ENCODE results near the gene MIOX.

MIOX gene

DNA sequence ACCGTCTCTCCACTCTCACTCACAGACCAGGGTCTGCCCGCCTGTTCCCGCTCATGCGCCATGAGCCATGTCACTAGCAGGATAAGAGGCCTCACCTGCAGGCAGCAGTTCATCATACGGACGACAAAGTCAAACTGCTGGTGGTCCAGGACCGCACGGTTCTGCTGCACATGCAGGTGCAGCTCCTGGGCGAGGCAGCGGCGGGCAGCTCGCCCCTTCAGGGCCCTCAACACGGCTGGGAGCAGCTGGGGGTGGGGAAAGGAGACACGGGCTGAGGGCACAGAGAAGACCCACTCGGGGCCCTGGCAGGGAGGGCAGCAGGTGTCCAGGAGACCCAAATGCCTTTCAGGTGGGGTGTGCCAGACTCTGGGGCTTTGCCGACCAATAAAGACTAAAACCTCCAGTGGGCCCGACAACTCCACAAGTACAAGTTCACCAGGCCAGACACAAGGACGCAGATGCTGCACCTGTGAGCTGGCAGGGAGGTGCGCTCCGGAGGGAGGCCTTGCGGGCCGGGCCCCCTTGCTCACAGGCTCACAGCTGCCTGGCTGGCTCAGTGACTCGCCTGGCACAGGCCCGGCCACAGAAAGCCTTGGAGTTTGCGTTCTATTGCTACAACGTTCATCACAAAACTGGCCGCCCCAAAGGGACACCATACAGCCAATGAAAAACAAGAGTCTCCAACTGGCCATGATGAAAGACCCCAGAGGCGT is 23.3 kb upstream of the MIOX start:
- H3K36me3 Mint-ChIP-seq (ENCODE audit: low read depth), result peaks cover 35% of the 10 kb centered on the region
- H3K9me3 Mint-ChIP-seq, result no peaks in the 10 kb centered on the region
- no peak overlapping the region for H3K4me3 Mint-ChIP-seq
- no peaks in the 10 kb centered on the region for H3K27me3 Mint-ChIP-seq (ENCODE audit: low read depth)
- peaks cover 3% of the 10 kb centered on the region for H3K4me1 Mint-ChIP-seq (ENCODE audit: low read depth)
- H3K27ac Mint-ChIP-seq, result no peak overlapping the region

DNA sequence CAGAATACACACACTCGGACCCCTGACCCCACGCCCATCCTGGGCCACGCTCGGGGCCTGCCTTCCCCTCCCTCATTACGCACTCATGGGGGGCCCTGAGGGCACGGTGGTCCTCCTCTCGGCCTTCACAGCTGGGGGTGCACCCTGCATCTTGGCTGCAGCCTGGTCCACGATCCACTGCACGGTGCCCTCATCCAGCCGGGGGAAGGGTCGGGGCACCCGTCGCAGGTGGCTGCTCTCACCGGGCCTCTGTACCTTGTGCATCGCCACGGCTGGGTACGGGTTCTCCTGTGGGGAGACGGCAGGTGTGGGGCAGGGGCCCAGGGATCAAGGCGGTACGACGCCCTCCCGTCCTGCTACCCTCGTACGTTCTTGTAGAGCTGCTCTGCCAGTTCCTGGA is 22.2 kb upstream of the MIOX start:
- Mint-ChIP-seq H3K4me1 (ENCODE audit: low read depth) (peaks cover 11% of the 10 kb centered on the region), H3K36me3 (ENCODE audit: low read depth) (peaks cover 35% of the 10 kb centered on the region), H3K4me3 (no peak overlapping the region), H3K27ac (no peak overlapping the region), H3K27me3 (ENCODE audit: low read depth) (no peaks in the 10 kb centered on the region), H3K9me3 (no peaks in the 10 kb centered on the region)

GRCh38 chr22:50465066-50465930 is 21.4 kb upstream of the MIOX start:
- Mint-ChIP-seq H3K36me3 (ENCODE audit: low read depth) (peaks cover 33% of the 10 kb centered on the region), H3K4me3 (no peak overlapping the region), H3K9me3 (no peaks in the 10 kb centered on the region), H3K27ac (no peak overlapping the region), H3K4me1 (ENCODE audit: low read depth) (peaks cover 15% of the 10 kb centered on the region), H3K27me3 (ENCODE audit: low read depth) (no peaks in the 10 kb centered on the region)

GRCh38 chr22:50467341-50467740 is 19.3 kb upstream of the MIOX start:
- H3K27ac Mint-ChIP-seq, result no peak overlapping the region
- H3K9me3 Mint-ChIP-seq, result no peaks in the 10 kb centered on the region
- H3K36me3 Mint-ChIP-seq (ENCODE audit: low read depth), result peaks cover 26% of the 10 kb centered on the region
- no peaks in the 10 kb centered on the region for H3K27me3 Mint-ChIP-seq (ENCODE audit: low read depth)
- peaks cover 31% of the 10 kb centered on the region for H3K4me1 Mint-ChIP-seq (ENCODE audit: low read depth)
- no peak overlapping the region for H3K4me3 Mint-ChIP-seq

- Mint-ChIP-seq H3K27me3 (ENCODE audit: low read depth) (no peaks in the 10 kb centered on the region), H3K36me3 (ENCODE audit: low read depth) (peaks cover 26% of the 10 kb centered on the region), H3K4me3 (no peak overlapping the region), H3K27ac (peak overlapping the region; percentile 86), H3K9me3 (no peaks in the 10 kb centered on the region), H3K4me1 (ENCODE audit: low read depth) (peaks cover 35% of the 10 kb centered on the region)
These were observed 18.8 kb upstream of the MIOX start for GRCh38 chr22:50467773-50468440.

DNA sequence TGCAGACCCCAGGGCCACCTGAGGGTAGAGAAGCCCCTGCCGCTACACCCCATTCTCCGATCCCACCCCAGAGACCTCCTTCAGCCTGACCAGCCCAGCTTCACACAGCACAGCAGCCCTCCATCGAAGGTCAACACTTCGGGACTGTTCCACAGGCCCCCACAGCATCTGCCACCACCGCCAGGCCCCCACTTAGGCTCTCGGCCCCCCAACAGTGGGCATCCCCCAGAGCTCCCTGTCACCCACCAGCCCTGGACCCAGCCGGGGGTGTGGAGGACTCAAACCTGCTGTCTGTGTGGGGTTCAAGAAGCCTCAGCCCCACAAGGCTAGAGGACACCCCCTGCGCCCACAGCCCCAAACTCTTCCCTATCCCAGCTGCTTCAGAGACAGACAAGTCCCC is 18.0 kb upstream of the MIOX start:
- Mint-ChIP-seq H3K27me3 (ENCODE audit: low read depth) (no peaks in the 10 kb centered on the region), H3K36me3 (ENCODE audit: low read depth) (peaks cover 25% of the 10 kb centered on the region), H3K4me3 (peak overlapping the region; percentile 68)

GRCh38 chr22:50469377-50470305 is 17.0 kb upstream of the MIOX start:
- Mint-ChIP-seq H3K27ac (peak overlapping the region; percentile 86), H3K4me3 (peak overlapping the region; percentile 68), H3K36me3 (ENCODE audit: low read depth) (peaks cover 23% of the 10 kb centered on the region), H3K4me1 (ENCODE audit: low read depth) (peaks cover 46% of the 10 kb centered on the region), H3K9me3 (no peaks in the 10 kb centered on the region), H3K27me3 (ENCODE audit: low read depth) (no peaks in the 10 kb centered on the region)

More for the DNA sequence above, 18.0 kb upstream of the MIOX start:
- Mint-ChIP-seq H3K27ac (peak overlapping the region; percentile 86), H3K9me3 (no peaks in the 10 kb centered on the region), H3K4me1 (ENCODE audit: low read depth) (peaks cover 41% of the 10 kb centered on the region)

GRCh38 chr22:50470491-50470890 is 16.2 kb upstream of the MIOX start:
- Mint-ChIP-seq H3K4me1 (ENCODE audit: low read depth) (peaks cover 50% of the 10 kb centered on the region), H3K9me3 (no peaks in the 10 kb centered on the region), H3K36me3 (ENCODE audit: low read depth) (peaks cover 23% of the 10 kb centered on the region), H3K27me3 (ENCODE audit: low read depth) (no peaks in the 10 kb centered on the region), H3K4me3 (peak overlapping the region; percentile 68), H3K27ac (peak overlapping the region; percentile 86)

- no peaks in the 10 kb centered on the region for H3K27me3 Mint-ChIP-seq (ENCODE audit: low read depth)
- peaks cover 51% of the 10 kb centered on the region for H3K4me1 Mint-ChIP-seq (ENCODE audit: low read depth)
- peaks cover 17% of the 10 kb centered on the region for H3K36me3 Mint-ChIP-seq (ENCODE audit: low read depth)
- H3K27ac Mint-ChIP-seq, result peak overlapping the region; percentile 86
- no peaks in the 10 kb centered on the region for H3K9me3 Mint-ChIP-seq
- H3K4me3 Mint-ChIP-seq, result peak overlapping the region; percentile 68
These were observed 15.3 kb upstream of the MIOX start for GRCh38 chr22:50471197-50471847.

DNA sequence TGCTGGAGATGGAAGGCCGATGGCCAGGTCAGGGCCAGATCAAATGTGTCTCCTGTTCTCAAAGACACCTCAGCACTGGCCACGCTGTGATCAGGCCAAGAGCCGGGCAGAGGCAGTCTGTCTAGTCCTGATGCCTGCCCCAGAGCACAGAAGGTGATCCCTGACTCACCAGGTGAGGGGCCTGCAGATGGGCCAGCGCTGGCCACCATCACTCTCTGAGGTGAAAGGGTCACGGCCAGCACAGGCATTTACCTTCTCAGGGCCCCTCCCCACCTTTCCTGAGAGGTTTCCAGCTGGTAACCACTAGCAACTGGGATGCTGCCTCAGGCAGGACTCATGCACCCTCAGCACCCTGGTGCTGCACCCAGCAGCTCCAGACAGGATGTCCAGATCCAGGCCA is 14.7 kb upstream of the MIOX start:
- H3K4me1 Mint-ChIP-seq (ENCODE audit: low read depth), result peaks cover 49% of the 10 kb centered on the region
- H3K27ac Mint-ChIP-seq, result no peak overlapping the region
- no peaks in the 10 kb centered on the region for H3K9me3 Mint-ChIP-seq
- no peaks in the 10 kb centered on the region for H3K27me3 Mint-ChIP-seq (ENCODE audit: low read depth)
- H3K4me3 Mint-ChIP-seq, result peak overlapping the region; percentile 28
- peaks cover 10% of the 10 kb centered on the region for H3K36me3 Mint-ChIP-seq (ENCODE audit: low read depth)

DNA sequence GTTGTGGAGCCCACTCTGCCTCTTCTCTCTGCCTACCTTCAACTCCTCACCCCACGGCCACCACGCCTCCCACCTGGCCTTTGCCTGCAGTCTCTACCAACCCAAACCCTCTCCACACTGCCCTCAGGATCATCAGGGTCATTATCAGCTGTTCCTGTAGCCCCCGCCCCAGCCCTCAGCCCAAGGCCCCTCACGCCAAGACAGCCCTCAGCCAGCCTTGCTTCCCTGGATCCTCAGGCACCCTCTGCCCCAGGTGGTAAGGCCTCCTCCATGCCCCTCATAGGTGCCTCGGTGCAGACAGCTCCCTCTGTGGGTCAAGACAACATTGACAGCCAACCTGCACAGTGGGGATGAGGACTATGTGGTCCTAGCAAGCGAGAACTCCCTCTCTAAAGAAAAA is 13.6 kb upstream of the MIOX start:
- Mint-ChIP-seq H3K9me3 (no peaks in the 10 kb centered on the region), H3K4me1 (ENCODE audit: low read depth) (peaks cover 52% of the 10 kb centered on the region), H3K4me3 (peak overlapping the region; percentile 95), H3K27me3 (ENCODE audit: low read depth) (no peaks in the 10 kb centered on the region), H3K36me3 (ENCODE audit: low read depth) (peaks cover 10% of the 10 kb centered on the region), H3K27ac (peak overlapping the region; percentile 83)

DNA sequence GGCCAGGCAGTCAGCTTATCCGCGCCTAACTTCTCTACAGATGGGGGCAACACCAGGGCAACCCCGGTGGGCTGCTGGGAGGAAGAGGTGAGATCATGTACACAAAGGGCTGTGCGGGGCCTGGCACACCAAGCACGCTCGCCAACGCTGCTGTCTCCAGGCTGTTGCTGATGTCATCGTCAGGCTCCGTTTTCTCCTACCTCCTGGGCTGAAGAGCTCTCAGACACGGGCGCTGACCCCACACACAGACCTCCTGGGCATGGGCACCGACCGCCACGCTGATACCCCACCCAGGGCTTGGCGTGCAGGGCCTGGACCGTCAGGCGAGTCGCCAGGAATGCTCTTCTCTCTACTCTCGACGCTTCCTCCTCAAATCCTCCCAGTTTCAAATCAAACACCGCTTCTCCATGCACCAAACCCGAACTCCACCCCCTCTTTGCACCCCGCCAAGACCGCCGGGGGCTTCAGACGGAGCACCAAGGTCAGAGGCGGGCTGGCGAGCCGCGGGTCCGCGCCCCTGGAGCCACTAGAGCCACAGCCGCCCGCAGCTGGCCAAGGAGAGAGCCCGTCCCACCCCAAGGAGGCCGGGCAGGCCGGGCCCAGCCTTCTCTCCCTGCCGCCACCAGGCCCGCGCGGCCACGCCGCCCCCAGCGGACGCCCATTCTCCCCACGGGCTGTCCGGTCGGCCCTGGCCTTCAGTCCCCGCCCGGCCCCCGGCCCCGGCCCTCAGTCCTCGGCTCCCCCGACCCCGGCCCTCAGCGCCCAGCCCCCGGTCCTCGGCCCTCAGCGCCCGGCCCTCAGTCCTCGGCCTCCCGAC is 12.6 kb upstream of the MIOX start:
- no peaks in the 10 kb centered on the region for H3K9me3 Mint-ChIP-seq
- H3K4me1 Mint-ChIP-seq (ENCODE audit: low read depth), result peaks cover 47% of the 10 kb centered on the region
- peak overlapping the region; percentile 83 for H3K27ac Mint-ChIP-seq
- H3K4me3 Mint-ChIP-seq, result peak overlapping the region; percentile 95
- peaks cover 5% of the 10 kb centered on the region for H3K36me3 Mint-ChIP-seq (ENCODE audit: low read depth)
- peaks cover 6% of the 10 kb centered on the region for H3K27me3 Mint-ChIP-seq (ENCODE audit: low read depth)

All from T-helper 1 cell treated with Interleukin-12 subunit alpha and Interleukin-12 subunit beta and Interleukin-4 antibody, amounts not matched to agents 30 μg/mL and 1 μg/mL, for 36 hours (primary cell).